SU-DHL-6 (cell line): Measurements from ENCODE around the gene TPPP3.

Experiments used
- H2AFZ ChIP-seq: fragments of 200-600 bp; sonication (generic); 2 replicates; pipeline ENCODE4 v1.6.1; 2014; ENCODE audit warnings: low read depth, mild to moderate bottlenecking, moderate library complexity, mixed read lengths, antibody characterized with exemption, low read length; ENCODE audit not compliant: severe bottlenecking
- H3F3A ChIP-seq: fragments of 200-600 bp; shearing (Covaris generic); 2 replicates; pipeline ENCODE4 v1.6.0; 2016; ENCODE audit warnings: antibody characterized with exemption, mild to moderate bottlenecking; ENCODE audit not compliant: insufficient read depth
- H3K27ac ChIP-seq: fragments of 200-600 bp; sonication (generic); 2 replicates; pipeline ENCODE4 v1.5.1; 2016; ENCODE audit warnings: low read depth, mild to moderate bottlenecking, low read length, moderate library complexity, mixed read lengths
- H3K27me3 ChIP-seq: fragments of 200-600 bp; sonication (generic), shearing (Covaris generic); 2 replicates; pipeline ENCODE4 v1.6.0; 2014; ENCODE audit warnings: mild to moderate bottlenecking, low read length
- H3K36me3 ChIP-seq: fragments of 200-600 bp; sonication (generic); 2 replicates; pipeline ENCODE4 v1.6.1; 2014; ENCODE audit warnings: mild to moderate bottlenecking, low read length, mixed read lengths
- H3K4me2 ChIP-seq: fragments of 300-600, 200-600 bp; shearing (Covaris generic), sonication (generic); 2 replicates; pipeline ENCODE4 v1.6.0; 2014; ENCODE audit warnings: low read length, low read depth, mild to moderate bottlenecking; ENCODE audit not compliant: poor library complexity, severe bottlenecking
- H3K4me3 ChIP-seq: fragments of 200-600 bp; sonication (generic); 2 replicates; pipeline ENCODE4 v1.5.1; 2014; ENCODE audit warnings: antibody characterized with exemption, low read length, mild to moderate bottlenecking, mixed read lengths; ENCODE audit not compliant: insufficient read depth, poor library complexity, severe bottlenecking
- H3K79me2 ChIP-seq: fragments of 200-600 bp; sonication (generic); 2 replicates; pipeline ENCODE4 v1.6.1; 2014; ENCODE audit warnings: mild to moderate bottlenecking, low read length, moderate library complexity; ENCODE audit not compliant: insufficient read depth
- H3K9ac ChIP-seq: fragments of 200-600 bp; sonication (generic); 2 replicates; pipeline ENCODE4 v1.7.0; 2014; ENCODE audit warnings: mild to moderate bottlenecking, low read length
- H3K9me2 ChIP-seq: fragments of 200-600 bp; sonication (generic); replicated peaks from 2 replicates; pipeline ENCODE4 v1.6.1; 2014; ENCODE audit warnings: low read length; ENCODE audit not compliant: insufficient read depth
- H3K9me3 ChIP-seq: fragments of 200-600 bp; sonication (generic); 2 replicates; pipeline ENCODE4 v1.6.1; 2014; ENCODE audit warnings: low read length, mixed read lengths; ENCODE audit not compliant: insufficient read depth
- H4K20me1 ChIP-seq: fragments of 200-600 bp; sonication (generic); 2 replicates; pipeline ENCODE4 v1.6.1; 2014; ENCODE audit warnings: low read depth, mild to moderate bottlenecking, antibody characterized with exemption, low read length, moderate library complexity, mixed read lengths
- CTCF ChIP-seq: fragments of 200-600 bp; sonication (generic); IDR thresholded peaks from one replicate; pipeline ENCODE4 v1.5.1; 2017; ENCODE audit warnings: antibody characterized with exemption, mild to moderate bottlenecking, low read length, moderate library complexity; ENCODE audit not compliant: insufficient read depth, poor library complexity, severe bottlenecking
- EZH2phosphoT487 ChIP-seq: fragments of 200-600 bp; sonication (generic), shearing (Covaris generic); conservative IDR thresholded peaks from 2 replicates; pipeline ENCODE4 v1.6.1; 2018; ENCODE audit warnings: mild to moderate bottlenecking, antibody characterized with exemption, low read length, moderate library complexity, mixed read lengths

Gene TPPP3

GRCh38 chr16:67423611-67424260 lies 30.4 kb upstream of the TPPP3 start:
- H4K20me1 ChIP-seq, result no peaks in the 10 kb centered on the region
- no peaks in the 10 kb centered on the region for H3K9me2 ChIP-seq
- no peaks in the 10 kb centered on the region for H3K79me2 ChIP-seq
- H2AFZ ChIP-seq, result no peak overlapping the region
- H3K27ac ChIP-seq, result no peak overlapping the region
- no peak overlapping the region for H3K9ac ChIP-seq
- no peak overlapping the region for H3K4me3 ChIP-seq
- H3K36me3 ChIP-seq, result no peaks in the 10 kb centered on the region
- no peak overlapping the region for H3K4me2 ChIP-seq
- no peaks in the 10 kb centered on the region for H3K9me3 ChIP-seq
- no peaks in the 10 kb centered on the region for H3K27me3 ChIP-seq
- no peaks in the 10 kb centered on the region for H3F3A ChIP-seq
- TF ChIP-seq CTCF, result no peak
- TF ChIP-seq EZH2phosphoT487, result no peak

GRCh38 chr16:67423015-67423414 lies 29.7 kb upstream of the TPPP3 start:
- TF ChIP-seq CTCF (no peak), EZH2phosphoT487 (no peak)
- Histone ChIP-seq H3K9ac (no peak overlapping the region), H3K4me3 (no peak overlapping the region), H3K36me3 (no peaks in the 10 kb centered on the region), H3K4me2 (no peak overlapping the region), H3F3A (no peaks in the 10 kb centered on the region), H3K79me2 (no peaks in the 10 kb centered on the region), H3K9me3 (no peaks in the 10 kb centered on the region), H3K27me3 (no peaks in the 10 kb centered on the region), H2AFZ (no peak overlapping the region), H3K9me2 (no peaks in the 10 kb centered on the region), H3K27ac (no peak overlapping the region), H4K20me1 (no peaks in the 10 kb centered on the region)

- Histone ChIP-seq H3K9me3 (no peaks in the 10 kb centered on the region), H3K36me3 (no peaks in the 10 kb centered on the region), H3K9ac (no peak overlapping the region), H3K4me3 (no peak overlapping the region), H4K20me1 (no peaks in the 10 kb centered on the region), H3K27me3 (no peaks in the 10 kb centered on the region), H3K4me2 (no peak overlapping the region), H3F3A (no peaks in the 10 kb centered on the region), H2AFZ (no peak overlapping the region), H3K9me2 (no peaks in the 10 kb centered on the region), H3K79me2 (no peaks in the 10 kb centered on the region), H3K27ac (no peak overlapping the region)
- TF ChIP-seq EZH2phosphoT487 (no peak), CTCF (no peak)
These were observed 27.7 kb upstream of the TPPP3 start for GRCh38 chr16:67421030-67421429.
